Forelimb muscle (tissue), 1 donor: Measurements from ENCODE around the gene ZNF652. TPM values are rescaled to one million over a fixed set of nuclear protein-coding genes. Genes with fewer than 3 reads are reported as not detected.
"Not testable (repeated sequence)": the region's sequence is repeated elsewhere in the genome, so short reads cannot be mapped to it uniquely, and the experiment has no call there.

ENCODE experiments used
- DNase-seq: peaks from one replicate; pipeline ENCODE4 v3.0.0-alpha.2; 2013; ENCODE audit warnings: low read depth
- polyA plus RNA-seq: library from polyadenylated mRNA; unstranded; fragments of 120-200 nt; gene quantifications from one replicate; pipeline ENCODE4 v1.2.1, GENCODE V29; 2013; ENCODE audit not compliant: insufficient read length

Gene ZNF652
- 15.1 TPM for polyA plus RNA-seq

GRCh38 chr17:49361902-49362722 lies at the start of gene ZNF652:
TSS of gene ZNF652 (minus strand) at chr17:49362250. CDS start at chr17:49317725, 44,525 bp downstream.
- peak; percentile 76 for DNase-seq

GRCh38 chr17:49409066-49409465 lies 47.0 kb upstream of the ZNF652 start:
- DNase-seq, result no peak

DNA sequence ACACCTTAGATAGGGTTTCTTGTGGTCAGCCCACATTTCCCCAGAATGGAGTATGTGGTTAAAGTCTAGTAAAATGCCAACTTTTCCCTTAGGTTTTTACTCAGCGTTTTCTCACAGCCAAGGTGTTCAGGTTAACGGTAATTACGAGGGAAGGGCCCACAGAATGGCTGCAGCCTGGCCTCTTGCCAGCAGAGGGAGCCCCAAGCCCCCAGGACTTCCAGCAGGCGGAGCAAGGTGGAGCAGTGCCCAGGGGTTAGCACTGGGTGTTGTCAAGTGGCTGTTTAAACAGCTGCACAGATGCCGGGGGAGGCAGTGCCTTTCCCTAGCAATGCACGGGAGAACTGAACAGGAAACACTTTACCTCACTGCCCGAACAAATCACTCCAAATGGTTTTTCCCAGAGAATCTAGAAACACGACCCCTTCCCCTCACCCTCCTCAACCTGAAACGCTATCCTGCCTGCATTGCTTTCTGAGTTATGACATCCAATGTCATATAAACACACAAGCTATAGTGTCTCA lies 46.0 kb upstream of the ZNF652 start:
- DNase-seq, result no peak

DNA sequence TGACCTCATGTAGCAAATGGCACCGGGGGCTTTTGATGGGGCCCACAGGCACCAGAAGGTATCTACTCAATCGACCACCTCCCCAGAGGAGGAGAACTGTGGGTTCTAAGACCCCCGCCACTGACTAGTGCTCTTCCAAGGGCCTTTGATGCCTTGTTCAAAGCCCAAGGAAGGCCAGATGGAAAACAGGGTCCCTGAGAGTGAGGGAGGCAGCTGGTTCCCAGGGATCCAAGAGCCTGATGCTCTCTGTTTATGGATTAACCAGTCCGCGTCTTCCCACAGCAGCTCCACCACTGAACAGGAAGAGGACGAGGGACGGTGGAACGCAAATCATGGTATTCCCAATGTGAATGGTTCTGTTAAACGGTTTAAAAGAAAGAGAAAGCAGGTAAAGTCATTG lies 45.0 kb upstream of the ZNF652 start:
- no peak for DNase-seq

DNA sequence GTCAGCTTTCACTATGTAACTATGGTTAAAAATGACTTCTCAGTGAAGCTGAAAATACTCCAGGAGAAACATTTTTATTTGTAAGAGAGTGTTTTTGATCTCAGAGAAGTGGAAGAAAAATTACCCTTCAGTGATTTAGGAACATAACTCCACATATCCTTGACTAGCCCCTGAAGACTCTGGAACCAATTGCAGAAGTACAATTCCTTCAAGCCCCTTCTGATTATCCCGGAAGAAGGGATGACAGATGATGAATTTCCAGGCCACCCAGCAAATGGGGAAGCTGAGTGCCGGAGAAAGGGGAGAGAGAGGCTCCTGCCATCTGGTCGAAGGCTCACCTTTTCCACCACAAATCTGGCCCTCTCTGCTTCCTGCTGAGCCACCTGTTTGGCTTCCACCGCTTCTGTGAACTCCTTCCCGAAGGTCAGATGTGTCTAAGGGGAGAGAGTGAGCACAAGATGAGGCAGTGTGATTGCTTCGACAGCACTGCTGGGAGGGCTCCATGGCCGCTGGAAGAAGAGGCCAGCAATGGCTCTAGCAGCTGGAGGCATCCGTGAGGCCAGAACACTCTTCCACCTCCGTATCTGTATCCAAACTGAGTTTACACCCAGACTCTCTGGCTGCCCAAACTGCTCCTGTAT lies 44.5 kb upstream of the ZNF652 start:
- peak; percentile 36 for DNase-seq

DNA sequence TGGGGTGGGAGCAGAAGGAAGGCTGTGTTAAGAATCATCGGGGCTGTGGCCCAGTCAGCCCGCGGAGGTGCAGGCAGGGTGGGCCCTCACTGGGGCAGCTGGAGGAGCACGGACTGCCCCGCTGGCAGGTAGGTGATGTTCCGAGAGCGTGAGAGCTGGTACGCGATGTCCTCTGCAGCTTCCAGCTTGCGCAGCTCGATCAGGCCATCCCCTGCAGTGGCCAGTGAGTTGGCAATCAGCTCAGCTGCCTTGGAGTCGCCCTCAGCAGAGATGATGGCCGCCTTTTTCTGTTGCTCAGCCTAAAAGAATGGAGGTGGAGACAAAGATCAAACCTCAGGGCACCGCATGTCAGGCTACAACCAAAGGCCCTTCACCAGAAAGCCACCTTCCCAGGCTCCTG lies 42.9 kb upstream of the ZNF652 start:
- DNase-seq, result no peak

- DNase-seq, result no peak
Observed at GRCh38 chr17:49404361-49404760, 42.3 kb upstream of the ZNF652 start.

DNA sequence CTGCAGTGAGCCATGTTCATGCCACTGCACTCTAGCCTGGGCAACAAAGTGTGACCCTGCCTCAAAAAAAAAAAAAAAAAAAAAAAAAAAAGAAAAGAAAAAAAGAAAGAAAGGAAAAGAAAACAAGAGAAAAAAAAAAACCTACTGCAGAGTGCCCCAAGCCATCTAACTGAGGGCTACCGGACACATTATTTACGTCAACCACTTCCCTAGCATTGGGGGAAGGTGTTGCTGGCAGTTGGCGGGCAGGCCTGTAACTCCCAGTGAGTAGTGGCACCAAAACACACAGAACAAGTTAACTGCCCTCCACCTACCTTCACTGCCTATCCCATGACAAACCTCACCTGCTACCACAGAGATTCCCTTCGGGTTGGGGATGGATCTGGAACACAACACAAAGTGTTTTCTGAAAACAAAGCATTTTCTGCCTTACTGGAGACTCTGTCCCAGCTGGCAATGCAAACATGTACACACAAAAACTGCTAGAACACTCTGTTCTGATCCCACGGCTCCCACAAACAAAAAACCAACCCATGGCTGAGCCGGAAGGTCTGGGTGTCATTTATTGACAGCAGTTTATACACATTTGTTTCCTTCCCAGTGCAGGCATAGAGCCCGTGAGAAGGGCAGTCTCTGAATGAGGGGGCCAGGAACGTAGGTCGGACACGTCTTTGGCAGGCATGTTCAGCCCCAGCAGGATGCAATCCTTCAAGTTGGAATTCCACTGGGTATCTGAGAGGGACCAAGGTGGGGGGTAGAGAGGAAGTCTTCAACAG lies 41.7 kb upstream of the ZNF652 start:
- DNase-seq, result no peak

DNA sequence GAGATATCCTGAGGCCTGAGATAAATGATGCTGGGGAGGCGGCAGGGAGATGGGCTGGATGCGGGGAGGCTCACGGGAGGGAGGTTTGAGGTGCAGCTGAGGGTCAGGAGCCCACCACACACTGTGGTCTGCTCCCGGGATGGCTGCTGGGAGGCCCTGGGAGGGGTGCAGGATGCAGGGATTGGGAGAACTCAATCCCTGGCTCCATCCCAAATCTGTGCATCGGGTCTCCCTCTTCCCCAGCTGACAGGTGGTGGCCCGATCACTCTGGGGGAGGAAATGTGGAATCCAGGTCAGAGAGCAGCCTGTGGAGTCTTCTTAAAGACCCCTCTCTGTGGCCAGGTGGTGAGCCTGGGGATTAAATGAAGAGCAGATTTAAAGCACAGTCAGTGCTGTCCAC lies 40.7 kb upstream of the ZNF652 start:
- no peak for DNase-seq

- no peak for DNase-seq
Observed at GRCh38 chr17:49401971-49402611, 40.0 kb upstream of the ZNF652 start.

DNA sequence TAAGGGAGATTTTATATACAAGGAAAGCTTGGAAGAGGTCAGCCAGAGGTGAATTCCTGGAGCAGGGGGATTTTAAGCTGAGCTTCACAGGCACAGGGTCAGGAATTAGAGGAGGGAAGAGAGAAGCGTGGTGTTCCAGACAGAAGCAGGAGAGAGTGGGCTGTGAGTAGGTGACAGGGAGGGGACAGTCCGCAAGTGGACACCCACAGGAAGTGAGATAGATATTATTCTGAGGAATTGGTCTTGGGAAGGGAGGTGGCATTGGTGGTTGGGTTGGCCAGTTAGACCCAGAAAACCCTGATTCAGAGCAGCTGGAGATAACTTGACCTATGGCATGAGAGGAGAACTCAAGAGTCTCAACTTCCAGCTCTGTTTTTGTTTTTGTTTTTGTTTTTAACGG lies 37.9 kb upstream of the ZNF652 start:
- no peak for DNase-seq

DNA sequence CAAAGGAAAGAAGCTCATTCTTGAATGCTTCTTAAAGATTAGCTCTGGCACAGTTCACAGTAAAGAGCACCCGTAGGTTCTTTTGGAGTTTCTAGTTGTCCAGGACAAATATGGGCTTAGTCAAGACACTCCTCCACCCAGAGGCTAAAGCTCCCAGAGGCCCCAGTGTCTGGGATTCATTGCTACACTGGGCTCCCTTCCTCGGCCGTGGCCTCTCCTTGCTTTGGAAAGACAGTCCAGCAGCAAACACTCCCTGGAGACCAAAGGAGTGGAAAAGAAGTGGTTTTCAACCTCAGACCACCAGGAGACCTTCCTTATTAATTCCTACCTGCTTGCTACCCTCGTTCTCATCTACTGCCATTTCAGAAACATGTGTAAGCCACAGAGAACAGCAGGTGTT lies 35.5 kb upstream of the ZNF652 start:
- DNase-seq, result no peak

DNA sequence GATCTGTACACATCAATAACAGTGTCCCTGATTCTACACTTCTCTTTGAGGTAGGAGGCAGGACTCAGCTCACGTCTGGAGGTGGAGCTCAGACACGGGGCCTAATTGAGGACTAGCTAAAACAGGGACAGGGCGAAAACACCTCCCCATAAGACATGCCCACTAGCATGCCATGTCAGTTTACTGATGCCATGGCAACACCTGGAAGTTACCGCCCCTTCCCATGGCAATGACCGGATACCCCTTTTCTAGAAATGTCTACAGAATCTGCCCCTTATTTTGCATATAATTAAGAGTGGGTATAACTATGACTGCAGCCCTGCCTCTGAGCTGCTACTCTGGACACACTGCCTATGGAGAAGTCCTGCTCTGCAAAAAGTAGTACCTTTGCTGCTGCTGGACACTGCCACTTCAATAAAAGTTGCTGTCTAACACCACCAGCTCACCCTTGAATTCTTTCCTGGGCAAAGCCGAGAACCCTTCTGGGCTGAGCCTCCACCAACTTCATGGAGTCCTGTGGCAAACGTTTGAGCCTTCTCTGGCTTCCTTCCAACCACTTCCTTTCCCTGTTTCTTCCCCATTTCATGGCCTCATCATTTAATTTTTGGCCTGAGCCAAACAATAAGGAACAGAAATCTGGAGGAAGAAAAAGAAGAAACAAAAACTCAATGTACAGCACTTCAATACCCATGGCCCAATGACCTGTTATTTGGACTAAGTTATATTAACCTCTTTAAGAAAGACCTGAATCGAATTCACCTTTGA lies 31.6 kb upstream of the ZNF652 start:
- no peak for DNase-seq

DNA sequence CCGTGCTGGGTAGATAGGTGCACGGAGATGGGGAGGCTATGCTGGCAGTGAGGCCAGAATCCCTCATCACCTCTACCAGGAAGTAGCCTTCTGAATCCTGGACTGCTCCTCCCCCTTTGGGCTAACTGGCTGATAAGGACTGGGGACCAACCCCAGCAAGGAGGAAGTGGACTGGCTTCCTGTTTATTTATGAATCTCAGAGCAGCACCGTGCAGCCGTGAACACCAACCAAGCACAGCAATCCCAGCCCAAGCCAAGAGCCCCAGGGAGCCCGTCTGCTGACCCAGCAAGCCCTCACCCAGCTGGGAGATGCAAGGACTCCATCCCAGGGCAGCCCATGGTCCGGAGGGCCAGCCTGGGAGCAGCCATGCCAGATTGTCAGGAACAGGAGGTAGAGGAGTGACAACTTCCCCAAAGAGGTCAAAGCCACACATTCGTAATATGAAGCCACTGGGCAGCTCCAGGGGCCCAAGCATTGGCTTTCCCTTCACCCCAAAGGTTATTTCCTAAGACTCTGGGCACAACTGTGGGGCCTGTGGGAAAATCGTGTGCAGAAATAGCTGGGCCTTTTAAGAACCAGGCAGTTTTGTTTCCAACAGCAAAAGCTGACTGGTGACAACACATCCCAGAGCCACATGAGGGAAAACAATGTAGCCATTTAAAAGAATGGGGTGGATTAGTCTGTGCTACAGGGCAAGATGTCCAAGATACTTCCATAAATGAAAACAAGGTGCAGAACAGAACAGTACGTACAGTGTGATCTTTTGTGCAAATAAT lies 28.7 kb upstream of the ZNF652 start:
- no peak for DNase-seq

- DNase-seq, result not testable (repeated sequence)
Observed at GRCh38 chr17:49389514-49390347, 27.7 kb upstream of the ZNF652 start.

DNA sequence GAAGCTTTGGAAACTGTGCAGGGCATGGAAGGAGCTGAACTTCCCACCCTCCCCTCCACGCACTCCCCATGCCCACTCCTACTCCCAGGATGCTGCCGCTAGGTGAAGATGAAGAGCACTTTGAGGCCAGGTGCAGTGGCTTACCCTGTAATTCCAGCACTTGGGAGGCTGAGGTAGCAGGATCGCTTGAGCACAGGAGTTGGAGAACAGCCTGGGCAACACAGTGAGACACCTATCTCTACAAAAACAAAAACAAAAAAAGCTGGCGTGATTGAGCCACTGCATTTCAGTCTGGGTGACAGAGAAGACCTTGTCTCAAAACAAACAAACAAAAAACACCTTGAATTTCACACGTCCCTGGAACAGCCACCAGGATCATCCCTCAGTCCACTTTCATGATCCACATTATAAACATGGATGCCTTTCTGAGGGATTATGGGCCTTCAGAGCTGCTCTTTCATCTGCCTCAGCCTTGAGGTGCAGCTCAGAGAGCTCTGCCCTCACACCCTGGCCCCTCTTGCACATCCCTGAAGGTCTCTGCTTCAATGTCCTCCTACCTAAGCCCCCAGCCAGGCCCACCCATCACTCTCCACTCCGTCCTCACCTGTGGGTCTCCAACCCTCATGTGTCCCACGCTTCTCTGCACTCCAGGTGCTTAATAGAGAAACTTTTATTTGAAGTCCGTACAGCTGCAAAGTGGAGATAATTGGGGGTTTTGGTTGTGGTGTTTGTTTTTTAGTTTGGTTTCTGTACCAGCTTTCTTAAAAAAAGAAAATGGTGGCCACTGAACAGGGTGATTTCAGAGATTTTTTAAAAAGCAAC lies 26.9 kb upstream of the ZNF652 start:
- DNase-seq, result no peak

GRCh38 chr17:49388290-49388640 lies 26.2 kb upstream of the ZNF652 start:
- DNase-seq, result no peak

DNA sequence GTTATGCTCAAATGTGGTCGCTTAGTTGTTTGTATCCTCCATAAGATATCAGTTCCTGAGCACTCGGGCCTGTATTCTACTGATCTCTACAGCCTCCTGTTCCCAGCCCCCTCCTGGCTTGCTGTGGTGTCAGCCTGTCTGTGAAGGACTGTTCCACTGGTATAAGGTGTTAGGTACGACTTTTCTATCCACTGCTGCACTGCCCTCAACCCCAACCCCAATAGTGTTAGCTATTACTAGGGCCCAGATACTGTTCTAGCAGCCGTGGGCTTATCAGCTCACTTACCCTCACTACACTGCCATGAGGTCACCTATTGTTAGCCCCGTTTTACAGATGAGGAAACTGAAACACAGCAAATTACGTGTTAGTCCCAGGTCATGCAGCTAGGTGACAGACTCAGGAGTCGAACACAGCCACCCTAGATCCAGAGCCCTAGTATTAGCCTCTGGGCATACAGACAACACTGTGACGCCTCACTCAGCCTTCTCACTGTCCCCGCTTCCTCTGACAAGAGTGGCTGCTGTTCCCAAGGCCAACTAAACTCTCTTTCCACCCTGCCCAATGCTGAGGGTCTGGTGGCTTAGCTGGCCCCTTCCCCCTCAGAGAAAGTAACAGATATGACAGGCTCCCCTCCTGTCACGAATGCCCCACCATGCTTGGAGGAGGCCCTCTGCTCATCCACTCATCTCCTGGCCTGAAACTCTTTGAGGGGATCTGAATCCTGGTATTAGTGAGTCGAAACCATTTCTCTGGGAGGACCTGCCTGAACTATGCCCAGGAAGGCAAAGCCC lies 25.6 kb upstream of the ZNF652 start:
- DNase-seq, result no peak
